SU-DHL-6 (cell line): ENCODE results near the gene PTGIS.
"Not testable (repeated sequence)": the region's sequence is repeated elsewhere in the genome, so short reads cannot be mapped to it uniquely, and the experiment has no call there.

ENCODE experiments used
- H2AFZ ChIP-seq: fragments of 200-600 bp; sonication (generic); 2 replicates; pipeline ENCODE4 v1.6.1; 2014; ENCODE audit warnings: low read depth, mild to moderate bottlenecking, moderate library complexity, mixed read lengths, antibody characterized with exemption, low read length; ENCODE audit not compliant: severe bottlenecking
- H3F3A ChIP-seq: fragments of 200-600 bp; shearing (Covaris generic); 2 replicates; pipeline ENCODE4 v1.6.0; 2016; ENCODE audit warnings: antibody characterized with exemption, mild to moderate bottlenecking; ENCODE audit not compliant: insufficient read depth
- H3K27ac ChIP-seq: fragments of 200-600 bp; sonication (generic); 2 replicates; pipeline ENCODE4 v1.5.1; 2016; ENCODE audit warnings: low read depth, mild to moderate bottlenecking, low read length, moderate library complexity, mixed read lengths
- H3K27me3 ChIP-seq: fragments of 200-600 bp; sonication (generic), shearing (Covaris generic); 2 replicates; pipeline ENCODE4 v1.6.0; 2014; ENCODE audit warnings: mild to moderate bottlenecking, low read length
- H3K36me3 ChIP-seq: fragments of 200-600 bp; sonication (generic); 2 replicates; pipeline ENCODE4 v1.6.1; 2014; ENCODE audit warnings: mild to moderate bottlenecking, low read length, mixed read lengths
- H3K4me2 ChIP-seq: fragments of 300-600, 200-600 bp; shearing (Covaris generic), sonication (generic); 2 replicates; pipeline ENCODE4 v1.6.0; 2014; ENCODE audit warnings: low read length, low read depth, mild to moderate bottlenecking; ENCODE audit not compliant: poor library complexity, severe bottlenecking
- H3K4me3 ChIP-seq: fragments of 200-600 bp; sonication (generic); 2 replicates; pipeline ENCODE4 v1.5.1; 2014; ENCODE audit warnings: antibody characterized with exemption, low read length, mild to moderate bottlenecking, mixed read lengths; ENCODE audit not compliant: insufficient read depth, poor library complexity, severe bottlenecking
- H3K79me2 ChIP-seq: fragments of 200-600 bp; sonication (generic); 2 replicates; pipeline ENCODE4 v1.6.1; 2014; ENCODE audit warnings: mild to moderate bottlenecking, low read length, moderate library complexity; ENCODE audit not compliant: insufficient read depth
- H3K9ac ChIP-seq: fragments of 200-600 bp; sonication (generic); 2 replicates; pipeline ENCODE4 v1.7.0; 2014; ENCODE audit warnings: mild to moderate bottlenecking, low read length
- H3K9me2 ChIP-seq: fragments of 200-600 bp; sonication (generic); replicated peaks from 2 replicates; pipeline ENCODE4 v1.6.1; 2014; ENCODE audit warnings: low read length; ENCODE audit not compliant: insufficient read depth
- H3K9me3 ChIP-seq: fragments of 200-600 bp; sonication (generic); 2 replicates; pipeline ENCODE4 v1.6.1; 2014; ENCODE audit warnings: low read length, mixed read lengths; ENCODE audit not compliant: insufficient read depth
- H4K20me1 ChIP-seq: fragments of 200-600 bp; sonication (generic); 2 replicates; pipeline ENCODE4 v1.6.1; 2014; ENCODE audit warnings: low read depth, mild to moderate bottlenecking, antibody characterized with exemption, low read length, moderate library complexity, mixed read lengths
- EZH2phosphoT487 ChIP-seq: fragments of 200-600 bp; sonication (generic), shearing (Covaris generic); conservative IDR thresholded peaks from 2 replicates; pipeline ENCODE4 v1.6.1; 2018; ENCODE audit warnings: mild to moderate bottlenecking, antibody characterized with exemption, low read length, moderate library complexity, mixed read lengths
- TF ChIP-seq, protein P1 (sequence below): fragments of 200-600 bp; sonication (generic); IDR thresholded peaks from one replicate; pipeline ENCODE4 v1.5.1; 2017; ENCODE audit warnings: antibody characterized with exemption, mild to moderate bottlenecking, low read length, moderate library complexity; ENCODE audit not compliant: insufficient read depth, poor library complexity, severe bottlenecking

PTGIS gene

DNA sequence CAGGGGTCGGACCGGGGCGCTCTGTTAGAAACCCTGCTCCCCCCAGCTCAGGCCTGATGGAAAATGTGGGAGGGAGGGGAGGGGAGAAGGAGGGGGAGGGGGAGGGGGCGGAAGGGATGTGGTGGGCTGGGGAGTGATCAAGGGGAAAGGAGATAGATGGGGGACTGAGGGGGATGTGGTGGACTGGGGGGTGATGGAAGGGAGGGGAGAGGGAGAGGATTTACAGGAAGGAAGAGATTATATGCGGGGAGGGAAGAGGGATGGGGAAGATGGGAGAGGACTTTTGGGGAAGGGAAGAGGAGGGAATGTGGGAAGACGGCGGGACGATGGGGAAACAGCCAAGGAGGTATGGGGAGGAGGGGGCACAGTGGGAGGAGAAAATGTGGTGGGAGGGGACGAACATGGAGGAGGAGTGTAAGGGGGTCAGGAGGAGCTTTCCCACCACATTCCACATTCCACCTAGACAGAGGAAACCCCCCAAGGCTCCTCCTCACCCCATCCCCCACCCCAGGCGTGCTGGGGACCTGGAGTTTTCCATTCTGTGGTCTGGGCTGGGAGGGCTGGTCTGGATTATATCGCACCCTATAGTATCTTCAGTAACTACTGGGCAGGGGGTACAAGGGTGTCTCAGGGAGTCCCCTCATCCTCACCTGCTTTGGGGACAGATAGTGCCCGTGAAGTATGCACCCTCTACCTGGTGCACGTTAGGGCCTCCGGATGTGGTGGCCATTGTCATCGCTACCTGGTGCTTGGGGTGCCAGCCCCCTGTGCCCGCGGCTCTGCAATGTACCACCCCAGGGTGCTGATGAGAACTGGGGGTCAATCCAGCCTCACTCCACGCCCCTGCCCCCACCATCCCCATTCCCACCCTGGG, 578 bp upstream of the PTGIS start:
- TF ChIP-seq, protein P1, sequence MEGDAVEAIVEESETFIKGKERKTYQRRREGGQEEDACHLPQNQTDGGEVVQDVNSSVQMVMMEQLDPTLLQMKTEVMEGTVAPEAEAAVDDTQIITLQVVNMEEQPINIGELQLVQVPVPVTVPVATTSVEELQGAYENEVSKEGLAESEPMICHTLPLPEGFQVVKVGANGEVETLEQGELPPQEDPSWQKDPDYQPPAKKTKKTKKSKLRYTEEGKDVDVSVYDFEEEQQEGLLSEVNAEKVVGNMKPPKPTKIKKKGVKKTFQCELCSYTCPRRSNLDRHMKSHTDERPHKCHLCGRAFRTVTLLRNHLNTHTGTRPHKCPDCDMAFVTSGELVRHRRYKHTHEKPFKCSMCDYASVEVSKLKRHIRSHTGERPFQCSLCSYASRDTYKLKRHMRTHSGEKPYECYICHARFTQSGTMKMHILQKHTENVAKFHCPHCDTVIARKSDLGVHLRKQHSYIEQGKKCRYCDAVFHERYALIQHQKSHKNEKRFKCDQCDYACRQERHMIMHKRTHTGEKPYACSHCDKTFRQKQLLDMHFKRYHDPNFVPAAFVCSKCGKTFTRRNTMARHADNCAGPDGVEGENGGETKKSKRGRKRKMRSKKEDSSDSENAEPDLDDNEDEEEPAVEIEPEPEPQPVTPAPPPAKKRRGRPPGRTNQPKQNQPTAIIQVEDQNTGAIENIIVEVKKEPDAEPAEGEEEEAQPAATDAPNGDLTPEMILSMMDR: no peak
- TF ChIP-seq EZH2phosphoT487: no peak
- Histone ChIP-seq H3K36me3 (no peaks in the 10 kb centered on the region), H3K79me2 (no peaks in the 10 kb centered on the region), H2AFZ (no peak overlapping the region), H3K27me3 (no peaks in the 10 kb centered on the region), H3K27ac (no peak overlapping the region), H3K4me3 (no peak overlapping the region), H4K20me1 (no peaks in the 10 kb centered on the region), H3K9ac (no peak overlapping the region), H3K4me2 (no peak overlapping the region), H3F3A (no peaks in the 10 kb centered on the region), H3K9me2 (no peaks in the 10 kb centered on the region), H3K9me3 (no peaks in the 10 kb centered on the region)

- no peaks in the 10 kb centered on the region for H3K27me3 ChIP-seq
- H3K79me2 ChIP-seq: no peaks in the 10 kb centered on the region
- no peak overlapping the region for H3K4me3 ChIP-seq
- no peak overlapping the region for H3K4me2 ChIP-seq
- H2AFZ ChIP-seq: no peak overlapping the region
- H3K27ac ChIP-seq: no peak overlapping the region
- H4K20me1 ChIP-seq: no peaks in the 10 kb centered on the region
- no peaks in the 10 kb centered on the region for H3F3A ChIP-seq
- TF ChIP-seq, protein P1: no peak
- TF ChIP-seq EZH2phosphoT487: no peak
- no peaks in the 10 kb centered on the region for H3K9me3 ChIP-seq
- H3K36me3 ChIP-seq: no peaks in the 10 kb centered on the region
- no peak overlapping the region for H3K9ac ChIP-seq
- H3K9me2 ChIP-seq: no peaks in the 10 kb centered on the region
These were observed 1.3 kb downstream of the PTGIS start for GRCh38 chr20:49566401-49567364.

- not testable (repeated sequence) for H2AFZ ChIP-seq, H4K20me1 ChIP-seq, H3K9me2 ChIP-seq, H3K4me2 ChIP-seq, H3K9ac ChIP-seq, H3K27me3 ChIP-seq, H3K4me3 ChIP-seq, H3K9me3 ChIP-seq, H3F3A ChIP-seq, H3K36me3 ChIP-seq, H3K27ac ChIP-seq, H3K79me2 ChIP-seq
These were observed 2.9 kb downstream of the PTGIS start for GRCh38 chr20:49564991-49565390.
